Right lobe of liver (tissue), 4 donors: ENCODE data around the gene TAP2.

Experiments used
- POLR2A ChIP-seq: fragments of 450-650 bp; IDR thresholded peaks from one replicate; pipeline ENCODE4 v1.6.1; 2017; ENCODE audit warnings: antibody characterized with exemption, mild to moderate bottlenecking
- TF ChIP-seq, protein P1 (sequence below), 4 donors: fragments of 200-600 bp in 3 of 4; fragments of 450-650 bp in 1 of 4; IDR thresholded peaks; one replicate each; pipeline versions ENCODE4 v1.5.1 to v1.8.0; 2016 to 2022; ENCODE audit warnings: antibody characterized with exemption in 4 of 4, mild to moderate bottlenecking in 2 of 4
- donor health status: DM: no; HTN: no; CAD: no.
- donor health status: DM: no; HTN: no; CAD: no.
- donor health status: DM: no; HTN: yes; CAD: no.

DNA sequence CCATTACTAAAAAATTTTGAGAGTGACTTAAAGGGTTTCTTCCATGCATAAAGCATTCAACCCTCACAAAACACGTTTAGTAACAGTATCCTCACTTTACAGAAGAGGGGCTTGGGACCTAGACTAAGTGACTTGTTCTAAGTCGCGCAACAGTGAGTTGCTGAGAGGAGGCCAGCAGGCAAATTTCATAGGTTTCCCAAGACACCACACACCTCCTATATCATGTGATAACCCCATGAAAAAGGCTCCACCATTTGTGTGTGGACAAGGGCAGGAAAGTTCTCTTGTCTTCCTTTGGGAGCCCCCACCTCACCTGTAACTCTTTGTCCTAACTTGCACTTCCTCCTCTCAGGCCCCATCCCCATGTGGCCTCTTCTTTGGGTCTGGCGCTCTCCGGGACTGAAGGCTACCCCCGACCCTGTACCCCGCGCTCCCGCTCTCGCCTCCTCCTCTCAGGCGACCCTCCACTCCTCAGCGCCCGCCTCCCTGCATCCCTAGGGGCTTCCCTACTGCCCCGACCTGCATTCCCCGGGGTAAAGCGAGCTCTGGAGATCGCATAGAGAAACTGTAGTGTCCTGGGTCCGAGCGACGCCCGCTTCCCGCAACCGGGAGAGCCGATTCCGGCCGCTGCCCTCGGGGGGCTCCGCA is 4.9 kb upstream of the TAP2 start:
- TF ChIP-seq, protein P1, sequence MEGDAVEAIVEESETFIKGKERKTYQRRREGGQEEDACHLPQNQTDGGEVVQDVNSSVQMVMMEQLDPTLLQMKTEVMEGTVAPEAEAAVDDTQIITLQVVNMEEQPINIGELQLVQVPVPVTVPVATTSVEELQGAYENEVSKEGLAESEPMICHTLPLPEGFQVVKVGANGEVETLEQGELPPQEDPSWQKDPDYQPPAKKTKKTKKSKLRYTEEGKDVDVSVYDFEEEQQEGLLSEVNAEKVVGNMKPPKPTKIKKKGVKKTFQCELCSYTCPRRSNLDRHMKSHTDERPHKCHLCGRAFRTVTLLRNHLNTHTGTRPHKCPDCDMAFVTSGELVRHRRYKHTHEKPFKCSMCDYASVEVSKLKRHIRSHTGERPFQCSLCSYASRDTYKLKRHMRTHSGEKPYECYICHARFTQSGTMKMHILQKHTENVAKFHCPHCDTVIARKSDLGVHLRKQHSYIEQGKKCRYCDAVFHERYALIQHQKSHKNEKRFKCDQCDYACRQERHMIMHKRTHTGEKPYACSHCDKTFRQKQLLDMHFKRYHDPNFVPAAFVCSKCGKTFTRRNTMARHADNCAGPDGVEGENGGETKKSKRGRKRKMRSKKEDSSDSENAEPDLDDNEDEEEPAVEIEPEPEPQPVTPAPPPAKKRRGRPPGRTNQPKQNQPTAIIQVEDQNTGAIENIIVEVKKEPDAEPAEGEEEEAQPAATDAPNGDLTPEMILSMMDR (IDR thresholded peaks at IDR 0.05): no peak
- TF ChIP-seq POLR2A: no peak
